T1000 (cell line): ENCODE measurements around the gene UNC5C.

Experiments used
- DNase-seq: peaks from one replicate; lab custom pipeline; 2025; ENCODE audit warnings: mixed read lengths; lab: John Stamatoyannopoulos, UW

UNC5C gene

DNA sequence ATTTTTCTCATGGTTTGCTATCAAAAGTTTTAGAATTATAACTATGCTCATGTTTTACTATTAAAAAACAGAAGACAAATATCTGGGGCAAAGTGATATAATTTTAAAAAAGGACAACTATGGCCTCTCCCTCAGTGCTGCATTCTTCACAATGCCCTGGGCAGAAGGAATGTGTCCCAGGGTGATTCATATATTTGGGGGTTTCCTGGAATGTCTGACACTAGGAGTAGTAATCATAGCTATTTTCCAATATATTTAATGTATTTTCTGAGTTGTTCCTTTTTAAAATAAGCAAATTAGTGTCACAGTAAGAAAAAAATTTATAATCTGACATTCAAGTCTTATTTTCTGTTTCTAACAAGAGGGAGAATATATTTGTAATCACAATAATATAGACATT lies 281.7 kb downstream of the UNC5C start:
- DNase-seq = no peak

- no peak for DNase-seq
Observed at GRCh38 chr4:95265814-95266740, 282.7 kb downstream of the UNC5C start.

- no peak for DNase-seq
Observed at GRCh38 chr4:95264843-95265242, 283.9 kb downstream of the UNC5C start.

GRCh38 chr4:95263960-95264359 lies 284.8 kb downstream of the UNC5C start:
- no peak for DNase-seq

DNA sequence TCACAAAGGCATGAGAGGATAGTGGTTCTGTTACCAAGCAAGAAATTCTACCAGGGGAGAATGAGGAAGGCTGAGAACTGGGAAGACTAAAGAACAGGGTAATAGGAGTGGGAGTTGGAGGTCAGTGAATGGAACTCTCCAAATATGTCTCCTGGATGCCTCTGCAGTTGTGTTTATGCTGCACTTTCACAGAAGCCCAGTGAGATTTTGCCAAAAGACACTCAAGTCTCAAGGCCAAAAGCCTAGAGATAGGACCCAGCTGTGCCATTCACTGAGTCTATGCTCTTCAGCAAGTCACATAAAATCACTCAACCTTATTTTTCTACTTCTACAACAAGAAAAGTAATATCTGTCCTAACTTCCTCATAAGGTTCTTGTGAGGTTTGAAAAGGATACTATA lies 285.4 kb downstream of the UNC5C start:
- DNase-seq = no peak

- no peak for DNase-seq
Observed at GRCh38 chr4:95256108-95256835, 292.5 kb downstream of the UNC5C start.

GRCh38 chr4:95255396-95256107 lies 293.2 kb downstream of the UNC5C start:
- DNase-seq = no peak

DNA sequence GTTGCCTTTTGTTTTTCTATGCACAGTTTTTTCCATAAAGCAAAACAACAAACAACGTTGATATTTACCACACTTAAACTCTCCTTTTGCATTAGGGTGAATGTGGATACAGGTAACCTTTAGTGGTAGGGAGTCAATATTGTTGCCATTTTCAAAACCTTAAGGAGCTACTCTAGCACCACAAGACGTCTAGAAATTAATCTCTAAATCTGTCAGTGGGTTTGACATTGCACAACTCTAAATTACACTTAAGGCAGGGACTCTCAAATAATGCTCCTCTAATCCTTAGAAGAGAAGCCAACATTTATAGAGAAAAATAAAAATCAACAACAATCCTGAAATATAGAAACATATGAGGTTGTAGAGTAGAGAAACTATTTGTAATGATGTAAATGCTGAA lies 297.2 kb downstream of the UNC5C start:
- no peak for DNase-seq

GRCh38 chr4:95250544-95251137 lies 298.1 kb downstream of the UNC5C start:
- DNase-seq = no peak

GRCh38 chr4:95249426-95250021 lies 299.2 kb downstream of the UNC5C start:
- DNase-seq = no peak

GRCh38 chr4:95248720-95249425 lies 299.9 kb downstream of the UNC5C start:
- DNase-seq = no peak

- no peak for DNase-seq
Observed at GRCh38 chr4:95243892-95244291, 304.9 kb downstream of the UNC5C start.

GRCh38 chr4:95238554-95238953 lies 310.2 kb downstream of the UNC5C start:
- no peak for DNase-seq

- DNase-seq = no peak
Observed at GRCh38 chr4:95232358-95233156, 316.2 kb downstream of the UNC5C start.

GRCh38 chr4:95231681-95232080 lies 317.1 kb downstream of the UNC5C start:
- no peak for DNase-seq

GRCh38 chr4:95225849-95226248 lies 322.9 kb downstream of the UNC5C start:
- no peak for DNase-seq

DNA sequence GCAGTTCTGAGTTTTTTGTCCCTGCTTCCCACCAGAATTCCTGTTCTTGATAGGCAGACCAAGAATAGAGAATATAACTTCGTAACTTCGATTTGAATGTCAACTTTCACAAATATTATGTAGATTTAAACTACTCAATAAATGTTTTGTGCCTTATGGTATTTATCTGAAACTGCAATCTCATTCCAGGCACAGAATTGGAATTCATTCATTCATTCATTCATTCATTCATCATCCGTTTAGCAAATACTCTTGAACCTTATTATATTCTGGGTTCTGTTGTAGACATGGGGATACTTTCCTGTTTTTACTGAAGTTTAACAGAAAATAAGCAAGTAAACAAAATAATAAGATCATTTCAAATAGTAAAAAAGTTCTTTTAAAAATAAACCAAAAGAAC lies 324.4 kb downstream of the UNC5C start:
- no peak for DNase-seq

DNA sequence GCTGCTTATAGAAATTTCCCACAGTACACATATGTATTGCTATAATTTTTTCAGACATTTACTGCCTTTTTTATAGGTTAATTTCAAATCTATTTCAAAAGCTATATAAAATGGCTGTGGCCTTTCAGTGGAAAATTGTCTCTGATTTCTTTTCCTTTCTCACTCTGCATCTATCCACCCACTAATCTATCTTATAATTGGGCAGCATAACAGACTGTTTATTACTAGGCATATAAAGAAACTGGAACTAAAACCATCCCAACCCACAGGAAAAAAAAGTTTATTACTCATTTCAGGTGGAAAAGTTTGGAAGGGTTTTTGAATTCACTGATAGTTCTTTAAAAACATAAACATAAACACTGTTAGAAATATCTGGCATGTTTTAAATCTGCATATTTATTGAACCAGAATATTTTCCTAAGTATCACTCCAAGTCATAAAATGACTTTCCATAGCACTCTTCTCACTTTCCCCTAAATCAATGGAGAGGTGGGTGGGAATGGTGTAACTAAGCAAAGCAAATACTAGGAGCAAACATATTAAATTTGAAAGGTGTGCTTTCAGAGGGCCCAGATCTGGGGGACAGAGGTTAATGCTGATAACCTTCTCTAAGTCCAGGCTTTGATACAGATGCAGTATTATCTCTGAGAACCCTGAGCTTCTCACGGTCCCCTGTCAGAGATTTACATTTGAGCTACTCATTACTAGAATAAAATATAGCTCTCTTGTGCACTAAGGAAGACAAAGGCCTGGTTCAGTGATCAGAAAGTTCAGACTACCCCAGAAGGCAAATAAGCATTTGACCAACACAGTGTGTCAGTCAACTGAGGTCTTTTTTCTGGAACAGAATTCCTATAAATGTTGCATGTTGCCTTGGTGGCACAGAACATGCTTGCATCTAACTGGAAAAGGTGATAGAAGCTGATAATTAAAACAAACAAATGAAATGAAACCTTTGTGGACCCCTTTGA lies 328.3 kb downstream of the UNC5C start:
- DNase-seq = no peak

DNA sequence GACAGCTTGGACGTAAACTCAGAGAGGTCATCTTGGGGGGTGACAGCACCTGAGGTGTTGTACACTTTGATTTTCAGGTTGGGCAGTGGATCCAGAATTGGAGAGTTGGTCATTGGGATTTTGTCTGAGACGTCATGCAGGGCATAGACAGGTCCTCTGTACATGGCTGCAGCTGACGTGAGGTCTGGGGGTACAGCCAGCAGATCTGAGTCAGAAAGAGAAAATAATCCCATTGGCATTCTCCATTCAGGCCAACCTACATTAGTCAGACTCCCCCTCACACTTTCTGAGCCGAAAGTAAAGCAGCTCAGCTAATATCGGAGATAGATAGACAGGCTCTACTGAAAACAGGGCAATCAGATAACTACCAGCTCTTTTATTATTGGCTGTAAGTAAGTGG lies 329.7 kb downstream of the UNC5C start:
- no peak for DNase-seq
